Measurements from ENCODE around the gene HOXC12. TPM values are rescaled to one million over a fixed set of nuclear protein-coding genes. Genes with fewer than 3 reads are reported as not detected.

The HOXC12 gene
- polyA plus RNA-seq, 3 donors = 0.02 TPM; not detected in 2

DNA sequence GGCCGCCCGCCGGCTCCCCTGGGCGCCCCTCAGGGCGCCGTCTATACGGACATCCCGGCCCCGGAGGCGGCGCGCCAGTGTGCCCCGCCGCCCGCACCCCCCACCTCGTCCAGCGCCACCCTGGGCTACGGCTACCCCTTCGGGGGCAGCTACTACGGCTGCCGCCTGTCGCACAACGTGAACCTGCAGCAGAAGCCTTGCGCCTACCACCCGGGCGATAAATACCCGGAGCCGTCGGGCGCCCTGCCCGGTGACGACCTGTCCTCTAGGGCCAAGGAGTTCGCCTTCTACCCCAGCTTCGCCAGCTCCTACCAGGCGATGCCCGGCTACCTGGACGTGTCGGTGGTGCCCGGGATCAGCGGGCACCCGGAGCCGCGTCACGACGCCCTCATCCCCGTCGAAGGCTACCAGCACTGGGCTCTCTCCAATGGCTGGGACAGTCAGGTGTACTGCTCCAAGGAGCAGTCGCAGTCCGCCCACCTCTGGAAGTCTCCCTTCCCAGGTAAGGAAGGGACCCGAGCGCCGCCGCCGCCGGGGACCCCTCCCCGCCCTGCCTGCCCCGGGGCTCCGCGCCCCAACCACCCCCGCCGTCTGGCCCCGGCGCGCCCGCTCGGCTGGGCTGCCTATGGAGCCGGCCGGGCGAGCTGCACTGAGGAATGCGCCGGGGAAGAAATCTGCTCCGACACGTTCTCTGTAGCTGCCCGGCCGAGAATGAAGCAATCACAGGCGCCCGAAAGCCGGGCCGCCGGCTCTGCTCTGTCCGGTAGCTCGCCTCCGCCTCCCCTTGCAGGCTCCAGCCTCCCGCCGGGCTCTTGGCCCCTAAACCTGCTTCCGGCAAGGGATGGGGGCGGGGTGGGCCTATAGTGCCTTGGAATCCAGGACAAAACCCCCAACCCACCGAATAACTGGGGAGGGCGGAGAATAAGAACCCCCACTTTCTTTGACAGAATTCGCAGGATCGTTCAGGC lies 15.3 kb upstream of the HOXC12 start:
- H3K27ac ChIP-seq (ENCODE audit: low read depth, low read length) = no peak overlapping the region
- 3 to 6% (median 6%) methylated on average over 74 to 91 of the region's 91 CpGs for WGBS, 3 donors

DNA sequence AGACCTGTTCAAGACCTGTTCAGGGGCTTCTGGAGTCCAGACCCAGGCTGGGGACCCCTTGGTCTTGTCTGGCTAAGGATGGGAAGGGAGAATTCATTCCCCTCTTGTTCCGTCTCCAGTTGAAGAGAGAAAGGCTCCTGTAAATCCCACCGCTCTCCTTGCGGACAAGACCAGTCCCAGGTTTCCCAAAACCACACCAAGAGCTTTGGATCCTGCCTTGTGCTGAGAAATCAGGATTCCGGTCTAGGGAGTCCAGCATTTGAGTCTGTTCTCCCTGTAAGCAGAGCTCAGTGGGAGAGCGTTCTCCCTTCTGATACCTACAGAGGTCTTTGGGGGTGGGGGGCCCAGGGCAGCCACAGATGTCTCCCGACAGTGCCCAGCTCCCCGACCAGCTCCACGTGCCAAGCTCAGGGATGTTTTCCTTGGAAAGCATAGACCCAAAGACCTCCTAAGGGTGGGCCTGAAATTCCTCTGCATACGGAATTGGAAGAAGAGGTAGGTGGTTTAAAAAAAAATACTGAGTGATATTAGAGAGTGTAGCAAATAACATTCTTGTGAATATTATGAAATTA lies 14.2 kb upstream of the HOXC12 start:
- no peak overlapping the region for H3K27ac ChIP-seq (ENCODE audit: low read depth, low read length)
- WGBS, 3 donors = 8 to 11% (median 9%) methylated on average over 9 of the region's 9 CpGs

DNA sequence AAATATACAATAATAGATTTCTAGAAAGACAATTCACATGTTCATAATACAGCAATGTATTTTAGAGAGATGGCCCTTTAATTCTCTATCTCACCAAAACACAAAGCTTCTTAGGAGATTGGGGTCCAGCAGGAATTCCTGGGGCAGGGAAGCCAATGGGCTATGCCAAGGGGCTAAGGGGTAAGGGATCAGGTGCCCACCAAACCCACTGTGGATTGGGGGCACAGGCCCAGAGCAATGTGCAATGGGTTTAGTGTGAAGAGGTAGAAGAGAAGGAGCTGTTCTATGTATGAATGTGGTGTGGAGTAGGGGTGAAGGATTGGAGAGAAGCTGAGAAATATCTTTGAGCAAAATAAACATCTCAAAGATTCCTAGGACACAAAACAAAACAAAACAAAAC lies 13.5 kb upstream of the HOXC12 start:
- H3K27ac ChIP-seq (ENCODE audit: low read depth, low read length) = no peak overlapping the region

DNA sequence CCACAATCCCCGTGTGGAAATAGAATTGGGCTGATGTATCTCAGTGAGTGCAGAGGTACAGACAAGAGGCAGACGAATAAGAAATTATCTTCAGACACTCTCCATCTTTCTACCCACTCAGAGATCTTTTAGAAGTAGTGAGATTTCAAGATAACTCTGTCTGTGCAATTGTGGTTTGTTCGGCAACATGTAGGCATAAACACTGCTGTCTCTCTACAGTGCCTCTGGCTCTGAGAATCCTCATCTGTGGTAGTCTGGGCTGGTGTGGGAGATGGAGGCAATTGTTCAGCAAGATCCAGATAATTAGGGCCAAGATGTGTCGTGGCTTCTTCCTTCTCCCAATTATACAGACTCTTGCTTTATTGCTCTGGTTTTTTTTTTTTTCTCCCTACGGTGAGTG lies 13.0 kb upstream of the HOXC12 start:
- 15 to 21% (median 16%) methylated on average over 5 of the region's 5 CpGs for WGBS, 3 donors
- H3K27ac ChIP-seq (ENCODE audit: low read depth, low read length) = no peak overlapping the region

DNA sequence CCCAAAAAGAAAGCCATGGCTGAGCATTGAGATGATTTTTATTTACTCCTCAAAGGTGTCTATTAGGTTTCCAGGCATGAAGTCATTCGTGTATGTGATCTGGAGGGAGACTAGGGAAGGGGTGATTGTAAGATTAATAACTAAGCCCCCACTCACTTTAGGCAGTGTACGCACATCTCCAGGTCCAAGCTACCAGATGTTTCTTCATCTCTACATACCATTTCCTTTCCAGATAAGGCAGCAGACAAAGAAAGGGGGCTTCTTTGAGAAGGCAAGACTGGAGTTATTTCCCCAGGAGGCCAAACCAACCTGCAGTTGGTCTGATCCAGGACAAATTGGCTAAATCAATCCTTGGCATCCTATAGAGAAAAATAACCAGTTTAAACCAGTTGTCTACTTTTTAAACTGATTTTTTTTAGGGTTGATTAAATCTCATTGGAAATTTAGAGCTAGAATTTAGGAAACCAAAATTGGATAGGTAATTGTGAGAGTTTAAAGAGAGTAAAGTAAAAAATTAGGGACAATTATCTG lies 12.2 kb upstream of the HOXC12 start:
- no peak overlapping the region for H3K27ac ChIP-seq (ENCODE audit: low read depth, low read length)
- WGBS, 3 donors = 9 to 18% (median 14%) methylated on average over 2 of the region's 2 CpGs

DNA sequence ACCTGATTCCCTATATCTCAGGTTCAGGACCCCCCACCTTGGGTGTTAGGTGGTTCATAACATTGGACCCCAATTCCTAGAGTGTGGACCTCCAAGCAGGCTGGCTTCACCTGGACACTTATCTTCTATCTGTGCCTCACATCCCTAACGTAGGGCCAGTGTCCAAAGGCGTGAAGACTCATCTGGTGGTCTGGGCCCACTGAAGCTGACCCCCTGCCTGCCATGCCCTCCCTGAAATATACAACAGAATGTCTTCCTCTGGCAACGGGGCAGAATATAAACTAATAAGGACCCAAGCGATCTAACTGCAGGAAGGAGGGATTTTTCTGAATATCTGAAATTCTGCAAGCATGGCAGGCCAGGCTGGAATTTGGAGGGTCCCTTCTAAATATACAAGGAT lies 10.5 kb upstream of the HOXC12 start:
- H3K27ac ChIP-seq (ENCODE audit: low read depth, low read length) = no peak overlapping the region
- 14 to 19% (median 15%) methylated on average over 4 of the region's 4 CpGs for WGBS, 3 donors

DNA sequence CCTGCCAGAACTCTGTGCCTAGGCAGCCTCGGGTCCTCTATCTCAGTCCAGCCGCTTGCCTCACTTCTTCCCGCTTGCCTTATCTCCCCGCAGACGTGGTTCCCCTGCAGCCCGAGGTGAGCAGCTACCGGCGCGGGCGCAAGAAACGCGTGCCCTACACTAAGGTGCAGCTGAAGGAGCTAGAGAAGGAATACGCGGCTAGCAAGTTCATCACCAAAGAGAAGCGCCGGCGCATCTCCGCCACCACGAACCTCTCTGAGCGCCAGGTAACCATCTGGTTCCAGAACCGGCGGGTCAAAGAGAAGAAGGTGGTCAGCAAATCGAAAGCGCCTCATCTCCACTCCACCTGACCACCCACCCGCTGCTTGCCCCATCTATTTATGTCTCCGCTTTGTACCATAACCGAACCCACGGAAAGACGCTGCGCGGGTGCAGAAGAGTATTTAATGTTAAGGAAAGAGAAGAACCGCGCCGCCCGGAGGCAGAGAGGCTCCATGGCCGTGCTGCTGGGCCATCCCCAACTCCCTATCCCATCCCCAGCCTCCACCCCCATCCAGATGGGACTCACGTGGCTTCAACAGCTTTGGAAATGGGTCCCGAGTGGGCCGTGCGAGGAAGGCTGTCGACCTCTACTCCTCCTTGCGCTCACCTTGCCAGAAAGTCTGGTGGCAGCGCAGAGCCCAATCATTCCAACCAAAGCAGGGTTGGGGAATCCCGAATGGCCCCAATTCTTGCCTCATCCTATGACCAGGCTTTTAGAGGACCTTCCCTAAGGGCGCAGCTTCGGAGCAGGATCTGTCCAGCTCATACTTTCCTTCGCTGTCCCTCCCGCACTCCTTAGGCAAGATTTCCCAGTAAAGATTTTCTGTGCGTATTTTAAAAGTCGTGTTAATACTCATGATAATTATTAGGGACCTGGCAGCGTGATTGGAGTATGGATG lies 9.5 kb upstream of the HOXC12 start:
- 5 to 8% (median 6%) methylated on average over 51 of the region's 51 CpGs for WGBS, 3 donors
- H3K27ac ChIP-seq (ENCODE audit: low read depth, low read length) = no peak overlapping the region

DNA sequence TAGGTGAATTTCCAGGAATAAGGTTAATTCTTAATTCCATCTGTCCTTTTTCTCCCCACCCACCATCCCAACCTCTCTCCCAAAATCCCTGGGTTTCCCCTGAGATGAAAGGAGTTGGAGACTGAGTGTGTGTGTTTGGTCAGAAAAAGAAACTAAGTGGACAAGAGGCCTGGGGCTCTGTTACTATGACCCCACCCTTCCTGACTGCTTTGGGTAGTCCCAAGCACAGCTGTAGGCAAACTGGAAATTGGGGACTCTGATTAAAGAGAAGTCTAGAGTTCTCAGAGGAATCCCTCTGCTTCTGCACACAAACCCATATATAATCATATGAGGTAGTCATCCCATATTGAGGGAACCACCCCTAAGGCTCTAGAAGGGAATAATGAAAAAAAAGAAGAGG lies 7.0 kb upstream of the HOXC12 start:
- H3K27ac ChIP-seq (ENCODE audit: low read depth, low read length) = no peak overlapping the region

DNA sequence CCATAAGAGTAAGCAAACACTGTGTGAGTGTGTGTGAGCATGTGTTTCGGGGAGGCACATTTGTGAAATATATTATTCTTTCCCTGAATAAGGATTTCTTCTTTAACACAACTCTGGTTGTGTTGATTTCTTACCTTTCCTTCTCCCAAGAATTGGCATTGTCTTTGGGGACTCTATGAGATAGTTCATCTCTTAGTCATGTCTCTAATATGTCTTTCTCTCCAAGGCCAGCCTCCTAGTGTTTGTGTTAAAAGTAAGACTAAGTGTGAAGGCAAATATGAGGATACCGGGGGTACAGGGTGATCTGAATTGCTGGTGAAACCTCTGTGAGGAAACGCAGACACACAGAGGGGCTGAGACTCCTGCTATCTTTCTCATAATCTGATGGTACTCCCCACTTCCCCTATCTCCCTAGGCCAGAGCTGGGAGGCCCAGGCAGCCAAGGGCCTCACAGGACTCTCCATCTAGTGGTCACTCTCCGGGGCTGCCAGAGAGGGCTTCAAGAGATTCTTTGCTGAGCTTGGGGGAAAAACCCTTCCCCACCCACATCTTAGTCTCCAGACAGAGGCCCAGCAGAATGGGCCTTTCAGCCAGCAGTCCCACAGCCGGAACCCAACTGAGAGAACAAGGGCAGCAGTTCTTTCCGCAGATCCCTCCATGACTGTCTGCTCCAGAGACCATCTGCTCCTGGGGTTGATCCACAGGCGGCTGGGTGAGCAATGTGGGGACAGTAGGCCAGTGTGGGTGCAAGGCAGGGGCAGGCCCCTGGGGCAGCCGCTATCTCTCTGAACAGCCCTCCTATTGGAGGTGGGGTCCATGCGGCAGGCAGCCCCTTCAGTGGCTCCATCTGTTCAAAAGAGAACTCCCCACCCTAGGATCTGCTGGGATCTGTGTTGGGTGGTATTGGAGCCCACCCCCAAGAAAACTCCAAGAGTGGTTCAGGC lies 5.8 kb upstream of the HOXC12 start:
- 32 to 43% (median 39%) methylated on average over 9 of the region's 9 CpGs for WGBS, 3 donors
- H3K27ac ChIP-seq (ENCODE audit: low read depth, low read length) = no peak overlapping the region

DNA sequence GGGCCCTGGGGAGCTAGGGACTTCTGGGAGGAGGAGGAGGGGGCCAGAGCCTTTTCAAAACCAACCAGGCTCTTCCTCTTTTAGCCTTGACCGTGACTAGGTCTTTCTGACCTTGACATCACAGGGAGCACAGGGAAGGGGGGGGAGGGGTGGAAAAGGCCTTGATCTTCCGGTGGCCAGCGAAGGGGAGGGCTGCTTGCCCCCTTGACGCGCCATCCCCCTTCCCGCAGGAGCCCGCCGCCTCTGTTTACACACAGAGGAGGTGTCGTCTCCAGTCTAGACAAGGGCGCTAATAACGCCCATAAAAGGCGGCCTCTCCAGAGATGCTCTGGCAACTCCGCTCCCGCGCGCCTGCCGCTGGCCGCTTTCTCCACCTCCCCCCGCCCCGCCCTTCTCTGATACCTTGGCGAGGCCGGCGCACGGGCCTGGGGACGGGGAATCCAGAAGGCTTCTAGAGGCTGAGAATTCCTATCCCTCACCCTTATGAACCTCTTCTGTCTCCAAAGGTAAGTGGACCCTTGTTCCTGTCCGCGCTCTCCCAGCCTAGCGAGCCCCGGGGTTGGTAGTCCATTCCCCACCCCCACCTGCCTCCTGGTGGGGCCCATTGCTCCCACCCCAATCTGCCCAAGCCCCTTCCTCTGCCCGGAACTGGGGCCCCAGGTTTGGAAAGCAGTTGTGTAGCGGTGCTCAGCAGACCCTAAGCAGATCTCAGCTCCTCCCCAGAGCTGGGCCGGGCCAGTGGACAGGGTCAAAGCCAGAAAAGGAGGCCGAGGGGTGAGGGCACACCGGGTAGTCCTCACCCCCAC lies 4.9 kb upstream of the HOXC12 start:
- 3 to 8% (median 4%) methylated on average over 34 of the region's 34 CpGs for WGBS, 3 donors
- H3K27ac ChIP-seq (ENCODE audit: low read depth, low read length) = no peak overlapping the region

DNA sequence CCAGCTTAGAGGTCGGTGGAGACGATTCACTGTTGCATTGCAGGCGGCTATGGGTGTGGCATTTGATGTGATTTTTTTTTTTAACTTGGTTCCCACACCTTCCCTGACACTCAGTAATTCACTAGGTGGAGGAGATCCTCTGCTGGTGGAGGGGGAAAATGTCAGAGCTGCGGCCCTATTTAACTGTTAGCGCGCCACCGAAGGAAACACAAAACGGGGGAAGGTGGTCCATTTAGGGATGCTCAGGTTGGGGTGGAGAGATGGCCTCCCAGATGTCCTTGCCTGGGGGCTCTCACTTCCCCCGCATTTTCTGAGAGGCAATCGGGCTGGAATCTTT lies 4.3 kb upstream of the HOXC12 start:
- WGBS, 3 donors = 2 to 7% (median 5%) methylated on average over 10 of the region's 10 CpGs
- H3K27ac ChIP-seq (ENCODE audit: low read depth, low read length) = no peak overlapping the region

DNA sequence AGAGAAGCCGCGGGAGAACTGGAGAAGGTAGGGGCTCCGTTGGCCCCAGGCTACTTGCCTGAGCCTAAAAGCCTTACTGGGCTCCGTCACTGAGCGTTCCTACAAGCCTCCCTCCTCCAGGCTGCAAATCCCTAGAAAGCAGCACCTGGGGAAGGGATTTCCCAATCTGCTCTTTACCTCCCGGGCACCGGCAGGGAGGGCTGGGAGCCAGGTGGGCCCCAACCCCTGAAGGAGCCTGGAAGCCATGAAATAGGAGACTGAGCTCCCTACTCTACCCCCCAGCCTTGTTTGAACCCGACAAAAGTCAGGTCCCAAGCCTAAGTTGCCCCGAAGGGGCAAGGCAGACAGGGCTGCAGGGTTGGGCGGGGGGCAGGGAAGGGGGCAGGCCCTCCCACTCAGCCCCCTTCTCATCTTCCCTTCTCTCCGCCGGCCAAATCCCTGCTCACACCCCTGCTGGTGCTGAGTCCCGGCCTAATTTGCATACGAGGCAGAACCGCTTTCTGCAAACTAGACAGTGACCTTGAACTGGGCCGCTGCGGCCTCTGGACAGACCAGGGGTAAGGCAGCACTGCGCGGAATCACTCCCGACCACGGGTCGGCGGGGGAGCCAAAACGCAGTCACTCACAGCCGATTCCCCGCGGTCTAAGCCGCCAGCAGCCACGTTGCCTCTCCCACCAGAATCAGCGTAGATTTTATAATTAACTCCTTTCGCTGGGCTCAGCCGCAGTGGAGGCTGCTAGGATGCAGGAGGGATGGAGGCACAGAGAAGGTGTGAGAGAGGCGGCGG lies 3.7 kb upstream of the HOXC12 start:
- 2 to 4% (median 4%) methylated on average over 34 of the region's 34 CpGs for WGBS, 3 donors
- no peak overlapping the region for H3K27ac ChIP-seq (ENCODE audit: low read depth, low read length)

DNA sequence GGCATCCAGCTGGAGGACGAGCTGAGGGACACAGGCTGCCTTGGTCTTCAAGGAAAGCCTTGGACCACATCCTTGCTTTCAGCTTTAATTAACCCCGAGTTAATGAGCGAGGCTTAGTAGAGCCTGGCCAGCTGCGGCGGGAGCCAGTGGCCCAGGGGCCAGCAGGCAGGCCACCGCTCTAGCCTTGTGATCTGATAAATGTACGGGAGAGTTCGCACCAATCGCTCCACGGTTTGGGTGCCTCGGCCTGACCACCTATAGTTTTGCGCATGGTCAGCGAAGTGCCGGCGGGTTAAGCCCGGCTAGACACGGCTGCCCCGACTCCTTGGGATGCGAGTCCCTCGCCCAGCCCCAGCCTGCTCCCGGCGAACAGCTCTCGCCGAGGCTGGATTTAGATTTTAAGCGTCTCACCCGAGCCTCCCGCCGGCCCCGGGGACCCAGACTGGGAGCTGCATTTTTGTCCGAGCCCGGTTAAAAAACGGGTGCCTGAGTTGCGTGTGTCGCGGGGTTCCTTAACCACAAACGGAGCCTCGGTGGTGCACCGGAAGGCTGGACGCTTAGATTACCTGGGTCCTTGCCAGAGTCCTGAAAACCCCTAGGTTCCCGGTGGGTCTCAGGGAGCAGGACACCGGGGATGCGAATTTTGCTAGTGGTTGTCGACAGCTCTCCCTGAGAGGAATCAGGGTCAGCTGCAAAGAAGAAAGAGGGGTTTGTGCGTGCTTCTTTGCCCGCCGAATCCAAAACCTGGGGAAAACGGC lies 2.9 kb upstream of the HOXC12 start:
- 4 to 6% (median 4%) methylated on average over 47 of the region's 47 CpGs for WGBS, 3 donors
- H3K27ac ChIP-seq (ENCODE audit: low read depth, low read length) = no peak overlapping the region

DNA sequence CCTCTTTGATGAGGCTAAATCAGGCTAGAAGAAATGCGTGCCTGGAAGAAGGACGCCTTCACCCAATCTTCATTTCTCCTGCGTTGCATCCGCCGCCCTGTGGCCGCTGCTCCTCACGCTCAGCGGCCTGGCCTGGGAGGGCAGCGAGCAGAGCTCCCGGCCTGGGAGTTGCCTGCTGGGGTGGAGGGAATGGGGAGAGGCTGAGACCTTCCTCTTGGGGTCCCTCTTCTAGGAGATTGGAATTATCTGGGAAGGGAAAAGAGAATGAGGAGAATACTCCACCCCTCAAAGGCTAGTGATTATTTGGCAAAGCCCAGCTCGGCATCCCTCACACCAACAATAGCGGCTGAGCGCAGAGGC lies 2.4 kb upstream of the HOXC12 start:
- 12 to 14% (median 14%) methylated on average over 13 of the region's 13 CpGs for WGBS, 3 donors
- H3K27ac ChIP-seq (ENCODE audit: low read depth, low read length) = no peak overlapping the region

DNA sequence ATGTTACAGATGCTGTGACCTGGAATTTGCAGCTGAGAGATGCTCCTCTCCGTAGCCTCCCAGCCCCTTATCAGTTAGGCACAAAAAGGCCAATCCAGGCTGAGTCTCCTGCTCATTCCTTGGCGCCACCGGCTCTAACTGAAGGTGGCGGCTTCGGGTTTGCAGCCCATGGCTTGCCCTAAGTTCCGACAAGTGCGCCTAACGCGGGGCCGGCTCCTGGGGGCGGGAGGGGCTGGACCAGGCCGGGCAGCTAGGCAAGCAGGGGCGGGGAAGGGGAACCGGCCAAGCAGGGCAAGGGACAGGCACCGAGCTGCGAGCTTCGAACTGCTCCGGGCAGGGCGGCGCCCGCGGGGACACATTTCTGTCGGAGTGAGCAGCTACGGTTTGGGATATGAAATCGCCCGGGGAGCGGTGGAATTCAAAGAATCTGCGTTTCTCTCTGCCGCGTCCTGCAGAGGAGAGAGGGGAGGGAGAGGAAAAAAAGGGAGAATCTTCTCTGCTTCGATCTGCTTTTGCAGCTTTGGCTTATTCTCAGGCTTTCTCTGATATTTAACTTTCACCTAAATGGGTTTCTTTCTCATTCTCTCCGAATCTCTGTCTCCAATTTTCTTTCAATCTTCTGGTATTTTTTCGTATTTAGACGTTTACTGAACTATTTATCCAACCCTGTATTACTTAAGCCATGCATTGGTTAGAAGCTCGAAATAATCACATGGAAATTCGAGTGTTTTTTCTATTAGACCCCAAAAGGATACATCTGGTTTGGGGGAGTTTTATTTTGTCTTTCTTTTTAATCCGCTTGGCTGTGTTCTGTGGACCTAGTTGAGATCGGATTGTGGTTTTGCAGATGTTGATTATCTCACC lies 1.6 kb upstream of the HOXC12 start:
- 6 to 7% (median 7%) methylated on average over 38 of the region's 38 CpGs for WGBS, 3 donors
- H3K27ac ChIP-seq (ENCODE audit: low read depth, low read length) = no peak overlapping the region

All from adipose tissue (tissue), 3 donors.